ENCODE measurements around the gene CEP83.

Gene CEP83

DNA sequence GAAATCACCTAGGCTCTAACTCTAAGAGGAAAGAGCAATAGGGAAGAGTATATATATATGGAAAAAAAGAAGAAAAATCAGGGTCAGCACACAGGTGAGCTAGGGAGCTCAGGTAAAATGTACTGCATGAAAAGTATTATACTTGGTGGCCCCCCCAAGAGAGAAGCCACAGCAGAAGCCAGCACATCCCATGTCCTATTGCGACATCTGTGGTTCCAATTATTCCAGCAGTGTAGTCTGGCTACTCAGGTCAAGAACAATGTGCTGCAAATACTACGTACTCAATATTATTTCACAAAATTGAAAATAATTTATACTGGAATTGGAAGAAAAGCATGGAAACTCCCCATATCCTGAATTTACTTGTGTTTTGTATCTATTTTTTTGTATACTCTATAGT, 85.5 kb downstream of the CEP83 start:
- Histone ChIP-seq H3K36me3 (ENCODE audit: low read length) (no peaks in the 10 kb centered on the region), H3K27me3 (ENCODE audit: low read length) (no peaks in the 10 kb centered on the region), H3F3A (ENCODE audit: insufficient read depth) (no peaks in the 10 kb centered on the region)

DNA sequence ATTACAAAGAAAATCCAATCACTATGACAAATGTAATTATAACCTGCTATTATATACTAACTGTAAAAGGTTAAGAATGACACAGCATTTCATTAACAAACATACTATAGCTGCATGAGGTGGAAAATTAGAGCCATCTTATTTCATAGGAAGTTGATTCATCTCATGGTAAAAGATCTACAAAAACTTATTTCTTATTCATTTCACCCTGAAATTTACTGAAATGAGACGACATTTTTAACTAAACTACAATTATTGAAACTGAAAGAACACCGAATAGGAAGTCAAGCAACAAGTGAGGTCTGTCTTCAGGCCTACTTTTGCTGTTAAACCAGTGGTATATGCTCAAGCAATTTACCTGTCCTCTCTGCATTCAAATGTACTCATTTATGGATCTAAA, 87.2 kb downstream of the CEP83 start:
- TF ChIP-seq, protein P1, sequence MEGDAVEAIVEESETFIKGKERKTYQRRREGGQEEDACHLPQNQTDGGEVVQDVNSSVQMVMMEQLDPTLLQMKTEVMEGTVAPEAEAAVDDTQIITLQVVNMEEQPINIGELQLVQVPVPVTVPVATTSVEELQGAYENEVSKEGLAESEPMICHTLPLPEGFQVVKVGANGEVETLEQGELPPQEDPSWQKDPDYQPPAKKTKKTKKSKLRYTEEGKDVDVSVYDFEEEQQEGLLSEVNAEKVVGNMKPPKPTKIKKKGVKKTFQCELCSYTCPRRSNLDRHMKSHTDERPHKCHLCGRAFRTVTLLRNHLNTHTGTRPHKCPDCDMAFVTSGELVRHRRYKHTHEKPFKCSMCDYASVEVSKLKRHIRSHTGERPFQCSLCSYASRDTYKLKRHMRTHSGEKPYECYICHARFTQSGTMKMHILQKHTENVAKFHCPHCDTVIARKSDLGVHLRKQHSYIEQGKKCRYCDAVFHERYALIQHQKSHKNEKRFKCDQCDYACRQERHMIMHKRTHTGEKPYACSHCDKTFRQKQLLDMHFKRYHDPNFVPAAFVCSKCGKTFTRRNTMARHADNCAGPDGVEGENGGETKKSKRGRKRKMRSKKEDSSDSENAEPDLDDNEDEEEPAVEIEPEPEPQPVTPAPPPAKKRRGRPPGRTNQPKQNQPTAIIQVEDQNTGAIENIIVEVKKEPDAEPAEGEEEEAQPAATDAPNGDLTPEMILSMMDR (IDR thresholded peaks at IDR 0.05; ENCODE audit: insufficient read depth, low read length, poor library complexity, severe bottlenecking): no peak
- TF ChIP-seq EZH2phosphoT487 (conservative IDR thresholded peaks at IDR 0.05; ENCODE audit: low read length): no peak
- Histone ChIP-seq H3K27me3 (ENCODE audit: low read length) (no peaks in the 10 kb centered on the region), H2AFZ (ENCODE audit: low read depth, low read length, severe bottlenecking) (no peak overlapping the region), H3K27ac (ENCODE audit: low read depth, low read length) (0 out of 2 replicates have a peak overlapping the region, but pooled peaks have one; percentile 13), H3K9me2 (replicated peaks; ENCODE audit: insufficient read depth, low read length) (no peaks in the 10 kb centered on the region), H3K9ac (ENCODE audit: low read length) (no peak overlapping the region), H3F3A (ENCODE audit: insufficient read depth) (no peaks in the 10 kb centered on the region), H3K36me3 (ENCODE audit: low read length) (peaks cover 3% of the 10 kb centered on the region; the same call in 1 of the 2 replicates), H3K79me2 (ENCODE audit: insufficient read depth, low read length) (no peaks in the 10 kb centered on the region), H3K4me2 (ENCODE audit: low read depth, low read length, poor library complexity, severe bottlenecking) (peak overlapping the region; percentile 24), H3K4me3 (ENCODE audit: insufficient read depth, low read length, poor library complexity, severe bottlenecking) (no peak overlapping the region), H4K20me1 (ENCODE audit: low read depth, low read length) (no peaks in the 10 kb centered on the region), H3K9me3 (ENCODE audit: insufficient read depth, low read length) (no peaks in the 10 kb centered on the region)

More for the DNA sequence above, 85.5 kb downstream of the CEP83 start:
- Histone ChIP-seq H4K20me1 (ENCODE audit: low read depth, low read length) (no peaks in the 10 kb centered on the region), H3K9ac (ENCODE audit: low read length) (no peak overlapping the region), H3K27ac (ENCODE audit: low read depth, low read length) (no peak overlapping the region), H3K4me3 (ENCODE audit: insufficient read depth, low read length, poor library complexity, severe bottlenecking) (no peak overlapping the region), H3K4me2 (ENCODE audit: low read depth, low read length, poor library complexity, severe bottlenecking) (no peak overlapping the region), H3K79me2 (ENCODE audit: insufficient read depth, low read length) (no peaks in the 10 kb centered on the region), H3K9me3 (ENCODE audit: insufficient read depth, low read length) (no peaks in the 10 kb centered on the region), H2AFZ (ENCODE audit: low read depth, low read length, severe bottlenecking) (no peak overlapping the region), H3K9me2 (replicated peaks; ENCODE audit: insufficient read depth, low read length) (no peaks in the 10 kb centered on the region)
- TF ChIP-seq, protein P1 (IDR thresholded peaks at IDR 0.05; ENCODE audit: insufficient read depth, low read length, poor library complexity, severe bottlenecking): no peak
- TF ChIP-seq EZH2phosphoT487 (conservative IDR thresholded peaks at IDR 0.05; ENCODE audit: low read length): no peak

DNA sequence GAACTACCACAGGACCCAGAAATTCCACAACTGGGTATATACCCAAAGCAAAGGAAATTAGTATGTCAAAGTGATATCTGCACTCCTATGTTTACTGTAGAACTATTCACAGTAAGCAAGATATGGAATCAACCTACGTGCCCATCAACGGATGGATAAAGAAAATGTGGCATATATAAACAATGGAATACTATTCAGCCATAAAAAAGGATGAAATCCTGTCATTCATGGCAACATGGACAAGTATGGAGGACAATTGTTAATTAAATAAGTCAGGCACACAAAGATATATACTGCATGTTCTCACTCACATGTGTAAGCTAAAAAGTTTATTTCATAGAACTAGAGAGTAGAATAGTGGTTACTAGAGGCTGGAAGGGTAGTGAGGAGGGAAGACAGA, 97.0 kb downstream of the CEP83 start:
- Histone ChIP-seq H3K9me3 (ENCODE audit: insufficient read depth, low read length) (0 out of 2 replicates have a peak, but pooled peaks cover 7% of the 10 kb centered on the region), H3K27me3 (ENCODE audit: low read length) (no peaks in the 10 kb centered on the region), H3K9ac (ENCODE audit: low read length) (no peak overlapping the region), H3K4me3 (ENCODE audit: insufficient read depth, low read length, poor library complexity, severe bottlenecking) (no peak overlapping the region), H4K20me1 (ENCODE audit: low read depth, low read length) (no peaks in the 10 kb centered on the region), H3F3A (ENCODE audit: insufficient read depth) (no peaks in the 10 kb centered on the region), H3K9me2 (replicated peaks; ENCODE audit: insufficient read depth, low read length) (no peaks in the 10 kb centered on the region), H3K27ac (ENCODE audit: low read depth, low read length) (no peak overlapping the region), H3K79me2 (ENCODE audit: insufficient read depth, low read length) (no peaks in the 10 kb centered on the region), H3K4me2 (ENCODE audit: low read depth, low read length, poor library complexity, severe bottlenecking) (no peak overlapping the region), H3K36me3 (ENCODE audit: low read length) (peaks cover 18% of the 10 kb centered on the region), H2AFZ (ENCODE audit: low read depth, low read length, severe bottlenecking) (no peak overlapping the region)
- TF ChIP-seq, protein P1 (IDR thresholded peaks at IDR 0.05; ENCODE audit: insufficient read depth, low read length, poor library complexity, severe bottlenecking): no peak
- no peak for TF ChIP-seq EZH2phosphoT487 (conservative IDR thresholded peaks at IDR 0.05; ENCODE audit: low read length)
